Right renal cortex interstitium (tissue), 3 donors: ENCODE data around the gene PDGFA. TPM values are rescaled to one million over a fixed set of nuclear protein-coding genes. Genes with fewer than 3 reads are reported as not detected.

Source experiments
- DNase-seq, 3 donors: peaks; one replicate each; pipeline ENCODE4 v3.0.0-alpha.2; 2013; ENCODE audit warnings: low read depth in 3 of 3, low spot score in 2 of 3
- polyA plus RNA-seq, 3 donors: library from polyadenylated mRNA; unstranded; fragments of 120-200 nt; gene quantifications; one replicate each; pipeline ENCODE4 v1.2.1, GENCODE V29; 2013; ENCODE audit not compliant: insufficient read length in 3 of 3

The PDGFA gene
- polyA plus RNA-seq, 3 donors, result 38.1 to 47.6 (median 44.8) TPM

- no peak for DNase-seq
Measured at GRCh38 chr7:494259-494687, 25.4 kb downstream of the PDGFA start.

GRCh38 chr7:493661-494251 lies 25.9 kb downstream of the PDGFA start:
- DNase-seq, result no peak

GRCh38 chr7:492714-493065 lies 27.0 kb downstream of the PDGFA start:
- no peak for DNase-seq

- no peak for DNase-seq
Measured at GRCh38 chr7:491958-492713, 27.5 kb downstream of the PDGFA start.

- DNase-seq, result no peak
Measured at GRCh38 chr7:491292-491957, 28.2 kb downstream of the PDGFA start.

- no peak for DNase-seq
Measured at GRCh38 chr7:490461-491291, 29.0 kb downstream of the PDGFA start.

- no peak for DNase-seq
Measured at GRCh38 chr7:489876-490275, 29.8 kb downstream of the PDGFA start.

GRCh38 chr7:486216-486743 lies 33.4 kb downstream of the PDGFA start:
- DNase-seq, result no peak

GRCh38 chr7:485188-486081 lies 34.2 kb downstream of the PDGFA start:
- no peak for DNase-seq

- DNase-seq, result no peak
Measured at GRCh38 chr7:484356-485101, 35.1 kb downstream of the PDGFA start.

GRCh38 chr7:483656-484355 lies 35.8 kb downstream of the PDGFA start:
- DNase-seq, result no peak

- no peak for DNase-seq
Measured at GRCh38 chr7:482521-483083, 37.0 kb downstream of the PDGFA start.

- DNase-seq, result no peak
Measured at GRCh38 chr7:481219-481930, 38.3 kb downstream of the PDGFA start.

- no peak for DNase-seq
Measured at GRCh38 chr7:480531-481218, 39.0 kb downstream of the PDGFA start.

- DNase-seq, result no peak
Measured at GRCh38 chr7:479948-480499, 39.6 kb downstream of the PDGFA start.

- no peak for DNase-seq
Measured at GRCh38 chr7:479115-479947, 40.3 kb downstream of the PDGFA start.
